ENCODE results near the gene POU6F2. TPM values are rescaled to one million over a fixed set of nuclear protein-coding genes. Genes with fewer than 3 reads are reported as not detected.

The POU6F2 gene
- total and polyA plus RNA-seq, 2 experiments from 2014 or later: 7.2 to 7.3 TPM

DNA sequence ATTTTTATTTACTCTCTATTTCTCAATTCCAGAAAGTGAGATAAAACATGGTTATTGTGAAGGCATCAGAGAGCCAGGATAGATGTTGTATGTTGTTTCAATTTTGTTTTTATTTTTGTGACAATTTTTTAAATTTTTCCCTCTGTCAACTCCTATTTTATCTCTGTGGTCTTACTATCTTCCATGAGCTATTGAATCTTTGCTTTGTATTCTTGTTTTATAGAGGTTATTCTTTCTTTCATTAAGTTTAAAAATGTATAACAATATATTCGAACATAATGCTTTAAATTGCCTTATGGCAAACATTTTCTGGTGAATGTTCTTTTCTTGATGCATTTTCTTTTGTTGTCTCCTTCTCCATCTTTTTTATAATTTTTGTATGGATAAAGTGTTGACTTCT lies 78.4 kb downstream of the POU6F2 start:
- H3K27me3 Mint-ChIP-seq (ENCODE audit: insufficient read depth, low read depth, poor library complexity): peaks cover 4% of the 10 kb centered on the region
- Histone ChIP-seq H3F3A (replicated peaks; ENCODE audit: low read depth) (no peaks in the 10 kb centered on the region), H3K27me3 (ENCODE audit: insufficient read depth) (no peaks in the 10 kb centered on the region), H3K79me2 (replicated peaks; ENCODE audit: insufficient read depth) (no peaks in the 10 kb centered on the region), H3K36me3 (ENCODE audit: insufficient read depth) (peaks cover 2% of the 10 kb centered on the region; the same call in 1 of the 2 replicates), H4K20me1 (replicated peaks; ENCODE audit: insufficient read depth) (no peaks in the 10 kb centered on the region), H3K4me3 (no peak overlapping the region), H3K4me1 (ENCODE audit: insufficient read depth) (no peaks in the 10 kb centered on the region), H3K4me2 (no peak overlapping the region), H3K27ac (ENCODE audit: low read depth) (no peak overlapping the region), H2AFZ (no peak overlapping the region), H3K9me2 (ENCODE audit: insufficient read depth) (no peaks in the 10 kb centered on the region)
- no peak for ATAC-seq
- H3K36me3 Mint-ChIP-seq (ENCODE audit: low read depth): peaks cover 7% of the 10 kb centered on the region; the same call in 2 of the 3 replicates
- peaks cover 7% of the 10 kb centered on the region for H3K9me3 Mint-ChIP-seq
- H3K4me3 Mint-ChIP-seq: no peak overlapping the region
- no peak for TF ChIP-seq CTCF (conservative IDR thresholded peaks at IDR 0.05; ENCODE audit: low read depth in 2 of 2)
- TF ChIP-seq EZH2phosphoT487 (IDR thresholded peaks at IDR 0.05; ENCODE audit: unreplicated experiment): no peak
- TF ChIP-seq, protein P1, sequence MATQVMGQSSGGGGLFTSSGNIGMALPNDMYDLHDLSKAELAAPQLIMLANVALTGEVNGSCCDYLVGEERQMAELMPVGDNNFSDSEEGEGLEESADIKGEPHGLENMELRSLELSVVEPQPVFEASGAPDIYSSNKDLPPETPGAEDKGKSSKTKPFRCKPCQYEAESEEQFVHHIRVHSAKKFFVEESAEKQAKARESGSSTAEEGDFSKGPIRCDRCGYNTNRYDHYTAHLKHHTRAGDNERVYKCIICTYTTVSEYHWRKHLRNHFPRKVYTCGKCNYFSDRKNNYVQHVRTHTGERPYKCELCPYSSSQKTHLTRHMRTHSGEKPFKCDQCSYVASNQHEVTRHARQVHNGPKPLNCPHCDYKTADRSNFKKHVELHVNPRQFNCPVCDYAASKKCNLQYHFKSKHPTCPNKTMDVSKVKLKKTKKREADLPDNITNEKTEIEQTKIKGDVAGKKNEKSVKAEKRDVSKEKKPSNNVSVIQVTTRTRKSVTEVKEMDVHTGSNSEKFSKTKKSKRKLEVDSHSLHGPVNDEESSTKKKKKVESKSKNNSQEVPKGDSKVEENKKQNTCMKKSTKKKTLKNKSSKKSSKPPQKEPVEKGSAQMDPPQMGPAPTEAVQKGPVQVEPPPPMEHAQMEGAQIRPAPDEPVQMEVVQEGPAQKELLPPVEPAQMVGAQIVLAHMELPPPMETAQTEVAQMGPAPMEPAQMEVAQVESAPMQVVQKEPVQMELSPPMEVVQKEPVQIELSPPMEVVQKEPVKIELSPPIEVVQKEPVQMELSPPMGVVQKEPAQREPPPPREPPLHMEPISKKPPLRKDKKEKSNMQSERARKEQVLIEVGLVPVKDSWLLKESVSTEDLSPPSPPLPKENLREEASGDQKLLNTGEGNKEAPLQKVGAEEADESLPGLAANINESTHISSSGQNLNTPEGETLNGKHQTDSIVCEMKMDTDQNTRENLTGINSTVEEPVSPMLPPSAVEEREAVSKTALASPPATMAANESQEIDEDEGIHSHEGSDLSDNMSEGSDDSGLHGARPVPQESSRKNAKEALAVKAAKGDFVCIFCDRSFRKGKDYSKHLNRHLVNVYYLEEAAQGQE (IDR thresholded peaks at IDR 0.05; ENCODE audit: unreplicated experiment): no peak
- TF ChIP-seq JUNB (IDR thresholded peaks at IDR 0.05; ENCODE audit: unreplicated experiment): no peak
- no peak for TF ChIP-seq EZH2 (IDR thresholded peaks at IDR 0.05; ENCODE audit: low read depth, unreplicated experiment)
- no peak for TF ChIP-seq ZNF114 (CRISPR knock-in tag; IDR thresholded peaks at IDR 0.05)
- no peak for TF ChIP-seq CREB1 (CRISPR knock-in tag; IDR thresholded peaks at IDR 0.05; ENCODE audit: low read depth)
- TF ChIP-seq, protein P2, sequence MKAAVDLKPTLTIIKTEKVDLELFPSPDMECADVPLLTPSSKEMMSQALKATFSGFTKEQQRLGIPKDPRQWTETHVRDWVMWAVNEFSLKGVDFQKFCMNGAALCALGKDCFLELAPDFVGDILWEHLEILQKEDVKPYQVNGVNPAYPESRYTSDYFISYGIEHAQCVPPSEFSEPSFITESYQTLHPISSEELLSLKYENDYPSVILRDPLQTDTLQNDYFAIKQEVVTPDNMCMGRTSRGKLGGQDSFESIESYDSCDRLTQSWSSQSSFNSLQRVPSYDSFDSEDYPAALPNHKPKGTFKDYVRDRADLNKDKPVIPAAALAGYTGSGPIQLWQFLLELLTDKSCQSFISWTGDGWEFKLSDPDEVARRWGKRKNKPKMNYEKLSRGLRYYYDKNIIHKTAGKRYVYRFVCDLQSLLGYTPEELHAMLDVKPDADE (IDR thresholded peaks at IDR 0.05): no peak
- no peak for TF ChIP-seq NANOG (IDR thresholded peaks at IDR 0.05; ENCODE audit: borderline replicate concordance)
- DNase-seq (ENCODE audit: low spot score): no peak
- no peak overlapping the region for H3K27ac Mint-ChIP-seq
- peaks cover 7% of the 10 kb centered on the region; the same call in 2 of the 3 replicates for H3K4me1 Mint-ChIP-seq

- Histone ChIP-seq H3K27ac (ENCODE audit: low read depth) (no peak overlapping the region), H3F3A (replicated peaks; ENCODE audit: low read depth) (no peaks in the 10 kb centered on the region), H4K20me1 (replicated peaks; ENCODE audit: insufficient read depth) (no peaks in the 10 kb centered on the region), H3K4me2 (no peak overlapping the region), H3K27me3 (ENCODE audit: insufficient read depth) (no peaks in the 10 kb centered on the region), H3K9me2 (ENCODE audit: insufficient read depth) (no peaks in the 10 kb centered on the region), H3K4me3 (no peak overlapping the region), H3K79me2 (replicated peaks; ENCODE audit: insufficient read depth) (no peaks in the 10 kb centered on the region), H3K36me3 (ENCODE audit: insufficient read depth) (no peaks in the 10 kb centered on the region), H3K4me1 (ENCODE audit: insufficient read depth) (no peaks in the 10 kb centered on the region), H2AFZ (no peak overlapping the region)
- Mint-ChIP-seq H3K36me3 (ENCODE audit: low read depth) (no peaks in the 10 kb centered on the region), H3K4me3 (no peak overlapping the region), H3K9me3 (no peaks in the 10 kb centered on the region), H3K27me3 (ENCODE audit: insufficient read depth, low read depth, poor library complexity) (no peaks in the 10 kb centered on the region), H3K27ac (no peak overlapping the region), H3K4me1 (no peaks in the 10 kb centered on the region; the same call in 2 of the 3 replicates)
- DNase-seq (ENCODE audit: low spot score): no peak
- ATAC-seq: no peak
- TF ChIP-seq, protein P2 (IDR thresholded peaks at IDR 0.05): no peak
Observed at GRCh38 chr7:39062811-39063210, 85.1 kb downstream of the POU6F2 start.

All from GM23338 (cell line).